DMS53 treated with DMSO at 0.1 percent for 48 hours (cell line): ENCODE data around the gene VAV3.
"Not testable (repeated sequence)": the region's sequence is repeated elsewhere in the genome, so short reads cannot be mapped to it uniquely, and the experiment has no call there.

ENCODE experiments used
- DNase-seq: peaks from one replicate; lab custom pipeline; 2025; ENCODE audit not compliant: unreplicated experiment; lab: John Stamatoyannopoulos, UW

VAV3 gene, protein sequence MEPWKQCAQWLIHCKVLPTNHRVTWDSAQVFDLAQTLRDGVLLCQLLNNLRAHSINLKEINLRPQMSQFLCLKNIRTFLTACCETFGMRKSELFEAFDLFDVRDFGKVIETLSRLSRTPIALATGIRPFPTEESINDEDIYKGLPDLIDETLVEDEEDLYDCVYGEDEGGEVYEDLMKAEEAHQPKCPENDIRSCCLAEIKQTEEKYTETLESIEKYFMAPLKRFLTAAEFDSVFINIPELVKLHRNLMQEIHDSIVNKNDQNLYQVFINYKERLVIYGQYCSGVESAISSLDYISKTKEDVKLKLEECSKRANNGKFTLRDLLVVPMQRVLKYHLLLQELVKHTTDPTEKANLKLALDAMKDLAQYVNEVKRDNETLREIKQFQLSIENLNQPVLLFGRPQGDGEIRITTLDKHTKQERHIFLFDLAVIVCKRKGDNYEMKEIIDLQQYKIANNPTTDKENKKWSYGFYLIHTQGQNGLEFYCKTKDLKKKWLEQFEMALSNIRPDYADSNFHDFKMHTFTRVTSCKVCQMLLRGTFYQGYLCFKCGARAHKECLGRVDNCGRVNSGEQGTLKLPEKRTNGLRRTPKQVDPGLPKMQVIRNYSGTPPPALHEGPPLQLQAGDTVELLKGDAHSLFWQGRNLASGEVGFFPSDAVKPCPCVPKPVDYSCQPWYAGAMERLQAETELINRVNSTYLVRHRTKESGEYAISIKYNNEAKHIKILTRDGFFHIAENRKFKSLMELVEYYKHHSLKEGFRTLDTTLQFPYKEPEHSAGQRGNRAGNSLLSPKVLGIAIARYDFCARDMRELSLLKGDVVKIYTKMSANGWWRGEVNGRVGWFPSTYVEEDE

DNA sequence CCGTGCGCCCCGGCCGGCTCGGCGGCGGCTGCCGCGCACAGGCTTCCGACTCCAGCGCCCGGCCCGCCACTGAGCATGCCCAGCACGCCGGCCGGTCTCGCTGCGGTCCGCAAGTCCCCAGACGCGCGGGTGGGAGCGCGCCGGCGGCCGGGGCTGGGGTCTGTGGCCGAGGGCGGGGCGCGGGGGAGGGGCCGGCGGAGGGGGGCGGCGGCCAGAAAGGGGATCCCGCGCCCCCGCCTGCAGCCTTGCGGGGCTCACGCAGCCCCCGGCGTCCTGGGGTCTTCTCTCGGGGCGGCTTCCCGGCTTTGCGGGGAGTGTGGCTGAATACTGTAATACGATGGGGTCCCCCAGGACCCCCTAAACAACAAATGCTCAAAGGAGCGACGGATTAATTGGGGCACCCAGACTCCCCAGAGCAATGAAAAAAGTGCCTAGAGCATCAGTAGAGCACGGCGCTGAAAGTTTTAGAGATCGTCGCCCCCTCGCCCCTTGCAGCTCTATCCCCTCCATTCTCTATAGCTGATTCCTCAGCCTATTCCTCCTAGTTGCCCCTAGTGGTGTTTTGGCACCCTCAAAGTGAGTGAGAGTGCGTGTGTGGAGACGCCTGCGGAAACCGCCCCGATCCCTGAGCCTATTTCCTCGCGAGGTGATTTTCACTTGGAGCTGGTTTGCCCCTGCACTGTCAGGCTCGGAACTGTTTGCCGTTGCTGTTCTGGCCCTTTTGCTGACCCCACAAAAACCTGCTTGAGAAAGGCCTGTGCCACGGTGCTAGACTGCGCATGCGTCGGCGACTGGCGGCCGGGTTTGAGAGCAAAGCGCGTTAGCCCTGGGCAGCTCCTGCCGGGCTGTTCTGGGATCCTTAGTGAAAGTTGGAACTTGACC is at the start of gene VAV3:
VAV3 (minus strand) TSS at position 71 of the 882 bp plus-strand sequence. CDS start 311 bp downstream, outside the sequence.
- peak; percentile 85 for DNase-seq

- no peak for DNase-seq
Measured at GRCh38 chr1:108012553-108012952, 47.6 kb upstream of the VAV3 start.

DNA sequence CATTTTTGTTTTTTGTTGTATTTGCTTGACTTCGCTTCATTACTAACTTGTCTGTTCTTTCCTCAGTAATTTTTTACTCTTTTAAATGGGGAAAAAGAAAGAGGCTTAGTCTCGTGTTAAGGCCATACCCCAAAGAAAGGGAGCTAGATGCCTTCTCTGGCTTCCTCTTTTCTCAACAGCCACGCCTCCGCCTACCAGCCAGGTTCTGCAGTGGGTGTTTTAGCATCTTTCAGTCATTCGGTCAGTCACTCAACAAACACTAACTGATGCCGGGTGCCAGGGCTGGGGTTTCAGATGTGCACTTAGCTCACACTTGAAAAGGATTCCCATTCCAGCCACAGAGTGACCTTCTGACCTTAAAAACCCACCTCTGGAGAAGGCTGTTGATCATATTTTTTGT is 46.3 kb upstream of the VAV3 start:
- DNase-seq: no peak

- DNase-seq: no peak
Measured at GRCh38 chr1:108010581-108010980, 45.6 kb upstream of the VAV3 start.

DNA sequence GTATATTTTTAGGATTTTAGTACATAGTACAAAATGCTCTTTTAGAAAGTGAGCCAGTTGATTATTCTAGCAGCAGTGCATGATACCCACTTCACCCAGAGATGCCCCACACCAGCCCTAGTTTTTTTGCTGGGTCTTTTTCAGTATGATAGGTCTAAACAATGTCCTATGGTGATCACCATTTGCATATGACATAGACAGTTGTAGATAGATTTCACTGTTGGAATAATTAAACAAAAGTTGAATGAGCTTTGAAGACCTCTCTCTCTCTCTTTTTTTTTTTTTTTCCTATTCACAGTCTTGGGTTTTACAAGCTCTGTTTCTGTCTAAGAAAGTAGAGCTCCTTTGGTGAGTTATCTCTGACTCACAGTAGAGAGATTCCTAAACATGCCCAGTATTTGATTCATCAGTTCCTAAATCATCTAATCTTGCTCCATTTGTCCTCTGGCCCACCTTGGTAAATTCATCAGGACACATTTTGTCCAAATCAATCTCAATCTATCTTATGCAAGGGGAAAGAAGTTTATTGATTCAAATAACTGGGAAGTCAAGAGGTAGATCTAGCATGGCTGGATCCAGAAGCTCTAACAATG is 44.7 kb upstream of the VAV3 start:
- no peak for DNase-seq

GRCh38 chr1:108007531-108007930 is 42.6 kb upstream of the VAV3 start:
- no peak for DNase-seq

DNA sequence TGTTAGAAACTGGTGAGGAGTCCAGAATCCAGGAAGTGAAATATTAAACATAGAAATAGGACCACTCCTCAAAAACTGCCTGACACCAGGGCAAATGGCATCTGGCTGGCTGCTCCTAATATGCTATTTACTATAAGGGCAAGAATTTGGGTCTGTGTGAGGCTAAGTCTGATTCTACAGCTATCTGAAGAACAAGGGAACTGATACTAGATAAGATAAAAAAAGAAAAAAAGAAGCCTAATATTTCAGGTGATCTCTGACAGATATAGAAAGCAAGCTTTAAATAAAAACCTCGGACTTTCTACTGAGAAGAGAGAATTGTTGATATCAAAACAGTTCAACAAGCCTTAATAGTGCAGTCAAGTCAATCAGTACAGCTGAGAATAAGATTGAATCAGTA is 42.1 kb upstream of the VAV3 start:
- DNase-seq: no peak

DNA sequence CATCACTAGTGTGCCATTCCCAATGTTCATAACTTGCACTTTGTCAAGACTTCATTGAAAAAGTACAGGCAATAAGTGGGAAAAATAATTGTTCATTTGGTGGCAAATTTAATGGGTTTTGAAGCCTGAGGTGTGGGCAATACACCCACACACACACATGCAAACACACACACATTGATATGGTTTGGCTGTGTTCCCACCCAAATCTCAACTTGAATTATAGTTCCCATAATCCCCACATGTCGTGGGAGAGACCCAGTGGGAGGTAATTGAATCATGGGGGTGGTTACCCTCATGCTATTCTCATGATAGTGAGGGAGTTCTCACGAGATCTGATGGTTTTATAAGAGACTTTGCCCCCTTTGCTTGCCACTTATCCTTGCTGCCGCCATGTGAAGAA is 39.9 kb upstream of the VAV3 start:
- DNase-seq: not testable (repeated sequence)

DNA sequence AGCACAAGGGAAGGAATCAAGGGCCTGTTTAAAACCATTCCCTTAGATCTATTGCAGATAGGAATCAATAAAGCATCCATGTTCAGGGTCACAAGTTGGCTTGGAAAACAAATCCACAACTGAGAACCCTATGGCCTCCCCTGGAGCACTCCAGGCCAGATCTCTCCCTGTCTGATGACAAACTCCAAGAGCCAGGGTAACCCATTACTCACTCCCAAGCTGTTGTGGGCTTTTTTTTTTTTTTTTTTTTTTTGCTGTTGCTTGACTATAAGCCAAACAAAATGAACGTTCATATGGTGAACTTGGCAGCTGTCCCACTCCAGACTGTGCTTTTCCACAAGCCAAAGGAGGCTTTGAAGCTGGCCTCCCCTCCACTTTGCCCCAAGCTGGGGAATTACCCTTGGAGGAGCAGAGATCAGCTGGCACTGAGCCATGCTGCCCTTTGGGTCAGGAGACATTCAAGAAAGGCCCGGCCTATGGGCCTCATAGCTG is 35.7 kb upstream of the VAV3 start:
- DNase-seq: no peak

DNA sequence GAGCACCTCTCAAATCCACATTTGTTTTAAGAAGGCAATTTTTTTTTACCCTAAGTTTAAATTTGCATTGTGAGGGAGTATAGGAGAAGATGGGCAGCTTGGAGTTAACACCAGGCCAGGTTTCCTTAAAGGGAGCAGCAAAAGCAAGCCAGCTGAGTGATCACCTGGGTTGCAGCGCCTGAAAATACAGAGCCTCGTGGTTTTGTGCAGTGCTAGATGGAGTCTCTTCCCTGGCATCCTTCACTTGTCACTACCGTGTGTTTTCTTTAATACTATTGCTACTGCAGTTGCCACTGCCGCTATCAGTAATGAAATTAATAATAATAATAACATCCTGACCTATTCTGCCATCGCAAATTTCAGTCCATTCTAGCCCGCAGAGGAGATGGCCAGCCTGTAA is 35.2 kb upstream of the VAV3 start:
- DNase-seq: no peak

DNA sequence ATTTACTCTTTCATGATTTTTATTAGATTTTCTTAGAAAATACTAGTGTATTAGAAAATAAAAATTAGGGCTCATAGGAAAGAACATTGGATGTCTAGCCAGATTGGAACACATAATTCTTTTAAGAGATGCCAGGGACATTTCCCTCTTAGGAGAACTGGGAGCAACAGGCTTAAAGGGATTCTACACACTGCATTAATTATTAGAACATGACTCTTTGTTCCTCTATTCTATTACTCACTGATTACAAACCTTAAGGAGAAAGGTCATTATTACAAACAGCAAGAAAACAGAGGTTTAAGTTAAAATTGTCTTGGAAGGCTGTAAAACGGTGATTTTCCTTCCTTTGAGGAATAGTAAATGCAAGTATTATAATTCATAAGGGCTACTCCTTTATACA is 32.9 kb upstream of the VAV3 start:
- DNase-seq: no peak

DNA sequence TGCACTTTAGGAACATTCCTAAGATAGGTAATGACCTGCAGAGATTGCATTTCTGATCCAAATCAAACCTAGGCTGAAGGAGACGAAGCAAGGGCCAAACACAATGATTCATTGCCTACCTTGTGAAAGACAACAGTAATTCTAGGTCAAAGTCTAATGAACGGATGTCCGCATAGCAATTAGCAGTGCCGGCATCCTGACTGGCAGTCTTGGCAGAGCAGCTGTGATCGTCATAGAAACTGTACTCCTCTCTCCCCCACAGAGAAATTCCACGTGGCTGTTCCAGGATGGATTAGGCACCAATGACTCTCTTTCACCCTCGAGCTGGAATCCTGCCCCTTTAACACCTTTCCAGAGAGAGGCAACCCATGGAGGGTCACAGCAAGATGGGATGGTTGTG is 28.9 kb upstream of the VAV3 start:
- DNase-seq: no peak

DNA sequence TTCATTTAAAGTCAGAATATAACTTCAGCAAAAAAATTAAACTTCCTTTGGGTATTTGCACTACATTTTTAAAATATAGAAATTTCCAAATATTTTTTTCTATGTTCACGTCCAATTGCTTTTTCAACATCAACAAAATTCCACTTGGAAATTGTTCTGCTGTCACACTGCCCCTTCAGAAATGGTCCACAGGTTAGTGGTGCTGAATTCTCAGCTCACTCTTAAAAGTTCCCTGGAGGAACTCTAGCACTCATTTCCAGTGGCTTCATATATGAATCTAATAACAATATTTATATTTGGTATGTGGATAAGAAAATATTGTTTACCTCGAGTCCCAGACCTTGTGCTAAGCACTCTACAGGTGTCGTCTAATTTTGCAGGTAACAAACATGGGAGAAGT is 27.4 kb upstream of the VAV3 start:
- no peak for DNase-seq

- DNase-seq: no peak
Measured at GRCh38 chr1:107991371-107992066, 26.5 kb upstream of the VAV3 start.

- no peak for DNase-seq
Measured at GRCh38 chr1:107990606-107991005, 25.6 kb upstream of the VAV3 start.

- DNase-seq: no peak
Measured at GRCh38 chr1:107981277-107981676, 16.3 kb upstream of the VAV3 start.

DNA sequence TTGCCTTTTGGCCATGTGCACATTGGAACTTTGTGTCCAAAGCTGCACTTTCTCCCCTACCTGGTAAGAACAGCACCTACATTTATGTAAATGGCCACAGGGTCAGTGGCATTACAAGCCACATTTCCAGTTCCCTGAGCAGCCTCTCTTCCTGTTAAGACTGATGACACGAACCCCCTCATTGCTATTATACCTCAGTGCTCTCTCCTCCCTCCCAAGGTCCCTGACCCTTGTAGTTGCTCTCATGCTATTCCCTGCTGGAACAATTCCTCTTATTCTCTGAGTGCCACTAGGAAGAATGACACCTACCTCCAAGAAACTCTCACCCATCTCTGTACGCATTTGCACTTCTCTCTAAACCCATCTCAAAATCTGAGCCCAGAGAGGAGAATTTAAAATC is 14.9 kb upstream of the VAV3 start:
- no peak for DNase-seq

DNA sequence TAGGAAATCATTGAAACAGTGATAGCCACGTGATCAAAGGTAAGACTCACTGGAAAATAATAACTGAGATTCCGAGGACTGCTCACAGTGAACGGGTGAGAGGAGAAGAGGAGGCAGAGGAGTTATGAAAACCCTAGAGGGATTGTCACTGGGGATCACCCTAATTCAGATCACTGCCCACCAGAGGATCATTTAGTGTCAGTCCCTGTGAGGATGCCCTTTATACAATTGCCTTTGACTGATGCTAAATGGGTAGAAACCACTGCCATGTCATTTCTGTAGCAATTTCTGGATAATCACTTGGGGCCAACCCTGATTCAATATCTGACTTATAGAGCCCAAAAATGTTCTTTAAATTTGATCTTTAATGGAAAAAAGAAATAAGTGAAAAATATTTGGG is 14.1 kb upstream of the VAV3 start:
- no peak for DNase-seq

DNA sequence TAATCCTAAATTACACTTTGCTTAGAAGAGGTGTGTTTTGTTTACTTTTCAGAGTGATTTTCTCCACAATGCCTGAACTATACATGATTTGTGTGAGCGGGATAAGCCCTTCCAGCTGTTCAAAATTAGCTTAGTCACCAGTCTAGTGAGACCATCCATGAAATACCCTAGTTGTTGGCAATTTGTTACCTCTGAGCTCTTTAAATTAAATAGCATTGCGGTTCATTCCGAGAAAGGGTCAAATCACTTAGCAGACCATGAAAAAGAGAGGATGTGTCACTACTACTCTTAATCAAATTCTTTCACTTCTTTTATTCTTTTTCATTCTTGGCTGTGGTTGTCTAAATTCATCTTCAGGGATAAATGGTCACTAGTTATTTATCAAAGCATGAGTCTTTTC is 11.9 kb upstream of the VAV3 start:
- no peak for DNase-seq

GRCh38 chr1:107976431-107976830 is 11.5 kb upstream of the VAV3 start:
- no peak for DNase-seq
